IMR-90 (cell line): ENCODE measurements around the gene PROM2. TPM values are rescaled to one million over a fixed set of nuclear protein-coding genes. Genes with fewer than 3 reads are reported as not detected.
"Not testable (repeated sequence)": the region's sequence is repeated elsewhere in the genome, so short reads cannot be mapped to it uniquely, and the experiment has no call there.

Experiments used
- ATAC-seq: fragments of 200-7000 bp; cut with Tn5 transposase; 2 replicates; pipeline ENCODE4 v1.9.1; 2020; ENCODE audit warnings: low read depth, mild to moderate bottlenecking, moderate library complexity
- BruUV-seq: library from RNA; stranded (reverse); fragments of 400-500 nt; replicated peaks from 2 replicates; lab custom pipeline; 2021; lab: Mats Ljungman, UMichigan
- CTCF ChIA-PET: fragments of 300-600 bp; formaldehyde crosslinking; extraction: SDS; loops from one replicate; lab custom pipeline; 2021; ENCODE audit warnings: antibody characterized with exemption; lab: Yijun Ruan, JAX
- POLR2A ChIA-PET: fragments of 300-600 bp; sonication (Branson Sonifier 250); formaldehyde crosslinking; loops from one replicate; lab custom pipeline; 2022; ENCODE audit warnings: antibody characterized with exemption; ENCODE audit not compliant: unreplicated experiment; lab: Charles Lee
- DNase-seq: peaks from one replicate; pipeline ENCODE4 v3.0.0; 2013
- H2AFZ ChIP-seq: replicated peaks from 2 replicates; pipeline ENCODE3; 2013; ENCODE audit warnings: low read length, mild to moderate bottlenecking; ENCODE audit not compliant: poor library complexity
- H2AK5ac ChIP-seq: 2 replicates; pipeline ENCODE4 v1.6.1; 2013; ENCODE audit warnings: low read depth, low read length, inconsistent platforms
- H2AK9ac ChIP-seq: replicated peaks from 2 replicates; pipeline ENCODE3; 2013; ENCODE audit warnings: mild to moderate bottlenecking, low read depth, low read length, moderate library complexity; ENCODE audit not compliant: poor library complexity
- H2BK120ac ChIP-seq: 2 replicates; pipeline ENCODE4 v1.6.1; 2013; ENCODE audit warnings: low read depth, low read length, inconsistent platforms
- H2BK15ac ChIP-seq: 3 replicates; pipeline ENCODE4 v1.6.1; 2013; ENCODE audit warnings: low read depth, low read length, inconsistent platforms
- H2BK20ac ChIP-seq: 2 replicates; pipeline ENCODE4 v1.6.1; 2013; ENCODE audit warnings: low read depth, mild to moderate bottlenecking, inconsistent platforms, low read length, moderate library complexity
- H2BK5ac ChIP-seq: 2 replicates; pipeline ENCODE4 v1.6.1; 2013; ENCODE audit warnings: mild to moderate bottlenecking, low read depth, low read length, inconsistent platforms; ENCODE audit not compliant: poor library complexity, severe bottlenecking
- H3K14ac ChIP-seq: replicated peaks from 2 replicates; pipeline ENCODE4 v1.6.1; 2013; ENCODE audit warnings: low read depth, low read length, inconsistent platforms
- H3K18ac ChIP-seq: 2 replicates; pipeline ENCODE4 v1.6.1; 2013; ENCODE audit warnings: low read depth, low read length, control low read depth
- H3K23ac ChIP-seq: 2 replicates; pipeline ENCODE4 v1.6.1; 2013; ENCODE audit warnings: low read depth, low read length, inconsistent platforms
- H3K27ac ChIP-seq: 2 replicates; pipeline ENCODE4 v1.5.1; 2013; ENCODE audit warnings: mild to moderate bottlenecking, control low read depth, low read length; ENCODE audit not compliant: insufficient read depth
- H3K27me3 ChIP-seq: 2 replicates; pipeline ENCODE4 v1.6.1; 2013; ENCODE audit warnings: low read length; ENCODE audit not compliant: control insufficient read depth, insufficient read depth
- H3K36me3 ChIP-seq: 2 replicates; pipeline ENCODE4 v1.6.1; 2013; ENCODE audit warnings: low read length, mixed read lengths; ENCODE audit not compliant: control insufficient read depth, insufficient read depth
- H3K4ac ChIP-seq: 2 replicates; pipeline ENCODE4 v1.6.1; 2013; ENCODE audit warnings: low read depth, low read length, inconsistent platforms
- H3K4me1 ChIP-seq: 2 replicates; pipeline ENCODE4 v1.6.1; 2013; ENCODE audit warnings: low read length, mixed read lengths; ENCODE audit not compliant: control insufficient read depth, insufficient read depth
- H3K4me2 ChIP-seq: 2 replicates; pipeline ENCODE4 v1.6.1; 2013; ENCODE audit warnings: low read depth, mild to moderate bottlenecking, control low read depth, low read length, moderate library complexity
- H3K4me3 ChIP-seq: 2 replicates; pipeline ENCODE4 v1.5.1; 2013; ENCODE audit warnings: low read depth, mild to moderate bottlenecking, control low read depth, low read length, moderate library complexity; ENCODE audit not compliant: insufficient read depth
- H3K56ac ChIP-seq: 2 replicates; pipeline ENCODE4 v1.6.1; 2013; ENCODE audit warnings: low read length, inconsistent platforms; ENCODE audit not compliant: insufficient read depth; ENCODE audit errors: extremely low read depth
- H3K79me1 ChIP-seq, 2 experiments: 2 replicates each; pipeline ENCODE4 v1.6.1; 2013; ENCODE audit warnings: low read length in 2 of 2, inconsistent platforms in 1 of 2, low read depth in 1 of 2
- H3K9ac ChIP-seq: 2 replicates; pipeline ENCODE4 v1.6.1; 2013; ENCODE audit warnings: low read depth, low read length, control low read depth
- H3K9me1 ChIP-seq: 2 replicates; pipeline ENCODE4 v1.6.1; 2013; ENCODE audit warnings: low read length, inconsistent platforms; ENCODE audit not compliant: insufficient read depth
- H3K9me3 ChIP-seq: 2 replicates; pipeline ENCODE4 v1.6.1; 2013; ENCODE audit warnings: low read length; ENCODE audit not compliant: control insufficient read depth, insufficient read depth
- H4K20me1 ChIP-seq: 2 replicates; pipeline ENCODE4 v1.6.1; 2013; ENCODE audit warnings: low read length, inconsistent platforms; ENCODE audit not compliant: insufficient read depth
- H4K5ac ChIP-seq: 2 replicates; pipeline ENCODE4 v1.6.1; 2013; ENCODE audit warnings: mild to moderate bottlenecking, low read depth, low read length, control low read depth
- H4K8ac ChIP-seq, 2 experiments: 2 replicates each; pipeline ENCODE4 v1.6.1; 2013; ENCODE audit warnings: low read depth in 2 of 2, low read length in 2 of 2, control low read depth in 1 of 2, inconsistent platforms in 1 of 2
- H4K91ac ChIP-seq: 2 replicates; pipeline ENCODE4 v1.6.1; 2013; ENCODE audit warnings: low read depth, low read length, inconsistent platforms; ENCODE audit not compliant: insufficient read depth
- WGBS, 2 experiments: methylation state at CpG; one replicate each; pipeline versions ENCODE4 v1.1.5 to v1.1.7; 2013; ENCODE audit warnings: missing lambda C conversion rate in 2 of 2; ENCODE audit not compliant: insufficient read length in 1 of 2; ENCODE audit errors: extremely low coverage in 2 of 2; 5-methylcytosine and 5-hydroxymethylcytosine counted together
- dilution Hi-C: fragments of 300-500 bp; cut with HindIII; formaldehyde crosslinking; loops from one replicate; pipeline ENCODE4 v1.14.3; 2018; ENCODE audit warnings: low sequenced_read_pairs; ENCODE audit not compliant: unreplicated experiment
- in situ Hi-C: fragments of 300-500 bp; cut with MboI; formaldehyde crosslinking; loops from 3 replicates; pipeline ENCODE4 v1.14.3; 2019; ENCODE audit warnings: low sequenced_read_pairs, inconsistent platforms, mixed read lengths
- intact Hi-C: fragments of 100-400 bp; cut with micrococcal nuclease; formaldehyde crosslinking; loops from 2 replicates; pipeline ENCODE4 v1.10.0; 2022
- polyA plus RNA-seq, 3 experiments: library from polyadenylated mRNA; depleted of rRNA; stranded (reverse); fragments of >200 nt; gene quantifications; 2 replicates each; pipeline ENCODE4 v1.2.3, GENCODE V29; 2012; ENCODE audit warnings: low replicate concordance in 1 of 3
- total RNA-seq: library from RNA; depleted of rRNA; stranded (reverse); fragments of >200 nt; gene quantifications from 2 replicates; pipeline ENCODE4 v1.2.3, GENCODE V29; 2012

Gene PROM2
- total and polyA plus RNA-seq, 2 of the 4 experiments (the other 2 are of a cell fraction): 0.26 TPM; not detected in 1

GRCh38 chr2:95269745-95270144 is 4.5 kb upstream of the PROM2 start:
- H3K36me3 ChIP-seq, H2AFZ ChIP-seq, POLR2A ChIA-PET, CTCF ChIA-PET, H3K14ac ChIP-seq, H3K4ac ChIP-seq, H3K4me3 ChIP-seq, H3K4me1 ChIP-seq, H3K9me3 ChIP-seq, DNase-seq, H3K9ac ChIP-seq, H2AK5ac ChIP-seq, H2BK120ac ChIP-seq, H2BK15ac ChIP-seq, H2AK9ac ChIP-seq, intact Hi-C loops, H3K27me3 ChIP-seq, H2BK20ac ChIP-seq, H3K79me1 ChIP-seq, H4K20me1 ChIP-seq, H4K91ac ChIP-seq, BruUV-seq, H3K23ac ChIP-seq, H3K4me2 ChIP-seq, dilution Hi-C loops, H3K56ac ChIP-seq, H2BK5ac ChIP-seq, H3K18ac ChIP-seq, H4K5ac ChIP-seq, ATAC-seq, H3K27ac ChIP-seq, H4K8ac ChIP-seq, in situ Hi-C loops, H3K9me1 ChIP-seq: not testable (repeated sequence)
- WGBS, 2 experiments: no CpG with 5 or more reads among the region's 5 CpGs
